ENCODE results near the gene PODNL1.

DNA sequence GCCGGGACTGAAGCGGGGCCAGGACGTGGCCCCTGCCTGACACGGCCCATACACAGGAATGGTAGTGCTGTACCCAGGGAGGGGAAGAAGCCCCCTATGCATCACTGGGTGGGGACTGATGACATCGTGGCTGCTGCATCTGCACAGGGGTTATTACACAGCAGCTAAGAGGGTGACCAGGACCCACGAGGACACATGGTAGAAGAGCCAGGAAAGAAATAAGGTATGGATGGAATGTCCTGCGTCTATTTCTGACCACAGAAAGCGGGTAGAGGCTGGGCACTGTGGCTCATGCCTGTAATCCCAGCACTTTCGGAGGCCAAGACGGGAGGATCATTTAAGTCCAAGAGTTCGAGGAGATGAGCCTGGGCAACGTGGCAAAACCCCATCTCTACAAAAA, 38.2 kb upstream of the PODNL1 start:
- TF ChIP-seq, protein P1, sequence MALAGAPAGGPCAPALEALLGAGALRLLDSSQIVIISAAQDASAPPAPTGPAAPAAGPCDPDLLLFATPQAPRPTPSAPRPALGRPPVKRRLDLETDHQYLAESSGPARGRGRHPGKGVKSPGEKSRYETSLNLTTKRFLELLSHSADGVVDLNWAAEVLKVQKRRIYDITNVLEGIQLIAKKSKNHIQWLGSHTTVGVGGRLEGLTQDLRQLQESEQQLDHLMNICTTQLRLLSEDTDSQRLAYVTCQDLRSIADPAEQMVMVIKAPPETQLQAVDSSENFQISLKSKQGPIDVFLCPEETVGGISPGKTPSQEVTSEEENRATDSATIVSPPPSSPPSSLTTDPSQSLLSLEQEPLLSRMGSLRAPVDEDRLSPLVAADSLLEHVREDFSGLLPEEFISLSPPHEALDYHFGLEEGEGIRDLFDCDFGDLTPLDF (CRISPR knock-in tag; IDR thresholded peaks at IDR 0.05), result no peak
- TF ChIP-seq, protein P2, sequence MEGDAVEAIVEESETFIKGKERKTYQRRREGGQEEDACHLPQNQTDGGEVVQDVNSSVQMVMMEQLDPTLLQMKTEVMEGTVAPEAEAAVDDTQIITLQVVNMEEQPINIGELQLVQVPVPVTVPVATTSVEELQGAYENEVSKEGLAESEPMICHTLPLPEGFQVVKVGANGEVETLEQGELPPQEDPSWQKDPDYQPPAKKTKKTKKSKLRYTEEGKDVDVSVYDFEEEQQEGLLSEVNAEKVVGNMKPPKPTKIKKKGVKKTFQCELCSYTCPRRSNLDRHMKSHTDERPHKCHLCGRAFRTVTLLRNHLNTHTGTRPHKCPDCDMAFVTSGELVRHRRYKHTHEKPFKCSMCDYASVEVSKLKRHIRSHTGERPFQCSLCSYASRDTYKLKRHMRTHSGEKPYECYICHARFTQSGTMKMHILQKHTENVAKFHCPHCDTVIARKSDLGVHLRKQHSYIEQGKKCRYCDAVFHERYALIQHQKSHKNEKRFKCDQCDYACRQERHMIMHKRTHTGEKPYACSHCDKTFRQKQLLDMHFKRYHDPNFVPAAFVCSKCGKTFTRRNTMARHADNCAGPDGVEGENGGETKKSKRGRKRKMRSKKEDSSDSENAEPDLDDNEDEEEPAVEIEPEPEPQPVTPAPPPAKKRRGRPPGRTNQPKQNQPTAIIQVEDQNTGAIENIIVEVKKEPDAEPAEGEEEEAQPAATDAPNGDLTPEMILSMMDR (IDR thresholded peaks at IDR 0.05), result no peak
- TF ChIP-seq, protein P3, sequence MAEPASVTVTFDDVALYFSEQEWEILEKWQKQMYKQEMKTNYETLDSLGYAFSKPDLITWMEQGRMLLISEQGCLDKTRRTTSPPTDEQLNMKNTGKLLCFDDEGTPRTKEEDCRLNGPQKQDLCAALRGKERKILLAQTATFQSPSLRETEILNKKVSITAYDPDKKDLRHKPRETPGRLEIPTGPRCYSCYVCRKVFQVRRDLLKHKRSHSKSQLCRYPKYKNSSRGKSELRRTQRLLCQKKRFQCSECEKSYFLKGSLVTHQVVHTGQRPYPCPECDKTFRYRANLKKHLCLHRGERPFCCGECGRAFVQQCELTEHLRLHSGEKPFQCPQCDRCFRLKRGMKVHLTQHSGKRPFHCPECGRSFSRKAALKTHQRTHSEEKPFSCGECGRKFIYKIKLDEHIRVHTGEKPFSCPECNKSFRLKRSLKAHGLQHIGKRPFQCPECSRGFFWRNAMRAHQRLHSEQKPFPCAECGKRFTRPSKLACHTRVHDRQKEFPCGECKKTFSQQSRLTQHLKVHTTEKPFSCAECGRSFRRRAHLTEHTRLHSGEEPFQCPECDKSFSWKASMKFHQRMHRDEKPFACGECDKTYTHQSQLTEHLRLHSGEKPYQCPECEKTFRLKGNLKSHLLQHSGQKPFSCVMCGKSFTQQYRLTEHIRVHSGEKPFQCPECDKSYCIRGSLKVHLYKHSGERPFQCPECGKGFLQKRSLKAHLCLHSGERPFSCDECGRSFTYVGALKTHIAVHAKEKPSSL (CRISPR knock-in tag; conservative IDR thresholded peaks at IDR 0.05), result no peak
- TF ChIP-seq CBFB (CRISPR knock-in tag; IDR thresholded peaks at IDR 0.05; ENCODE audit: low read depth) (no peak), NFYB (CRISPR knock-in tag; conservative IDR thresholded peaks at IDR 0.05; ENCODE audit: low read depth) (no peak), HMGA2 (CRISPR knock-in tag; IDR thresholded peaks at IDR 0.05) (no peak), IRF2 (CRISPR knock-in tag; IDR thresholded peaks at IDR 0.05; ENCODE audit: borderline replicate concordance, low read depth) (no peak), ZNF396 (CRISPR knock-in tag; IDR thresholded peaks at IDR 0.05; ENCODE audit: borderline replicate concordance) (no peak), TP53 (CRISPR knock-in tag; IDR thresholded peaks at IDR 0.05) (no peak)
